Left ventricle myocardium superior (tissue), 1 donor: Measurements from ENCODE around the gene BCL2L13. TPM values are rescaled to one million over a fixed set of nuclear protein-coding genes. Genes with fewer than 3 reads are reported as not detected.
"Not testable (repeated sequence)": the region's sequence is repeated elsewhere in the genome, so short reads cannot be mapped to it uniquely, and the experiment has no call there.

Experiments used
- ATAC-seq: fragments of 200-7000 bp; cut with Tn5 transposase; one replicate; pipeline ENCODE4 v1.9.1; 2020; ENCODE audit warnings: mild to moderate bottlenecking, moderate library complexity
- DNase-seq: peaks from one replicate; pipeline ENCODE4 v3.0.0-alpha.2; 2020
- intact Hi-C: fragments of 100-400 bp; cut with micrococcal nuclease; formaldehyde crosslinking; loops from one replicate; pipeline ENCODE4 v1.11.0; 2022
- total RNA-seq: library from RNA; stranded (reverse); fragmentation: NEBNext Ultra II Directional; extraction: Animal tissue kit (Norgen Biotek cat#: 25700); gene quantifications from one replicate; pipeline ENCODE4 v1.2.1, GENCODE V29; 2021
- donor health status: DM: no; HTN: yes; CAD: no; lungs with severe emphysema.

Gene BCL2L13
- total RNA-seq, 1 donor from 2014 or later, result 92.9 TPM

GRCh38 chr22:17675584-17675983, 37.0 kb downstream of the BCL2L13 start:
- DNase-seq (no peak), ATAC-seq (no peak)
- intact Hi-C loops, result no loop called here

GRCh38 chr22:17678817-17679385, 40.3 kb downstream of the BCL2L13 start:
- intact Hi-C loops, result no loop called here
- no peak for ATAC-seq
- no peak for DNase-seq

- ATAC-seq (no peak), DNase-seq (no peak)
- intact Hi-C loops, result no loop called here
These were observed 45.7 kb downstream of the BCL2L13 start for GRCh38 chr22:17684245-17684644.

GRCh38 chr22:17692841-17693240, 54.3 kb downstream of the BCL2L13 start:
- DNase-seq (no peak), ATAC-seq (no peak)
- intact Hi-C loops, result no loop called here

- intact Hi-C loops, result no loop called here
- peak; percentile 66 for ATAC-seq
- DNase-seq, result no peak
These were observed 55.6 kb downstream of the BCL2L13 start for GRCh38 chr22:17694193-17694592.

GRCh38 chr22:17694752-17695151, 56.2 kb downstream of the BCL2L13 start:
- ATAC-seq (no peak), DNase-seq (no peak)
- intact Hi-C loops, result no loop called here

GRCh38 chr22:17695986-17696385, 57.4 kb downstream of the BCL2L13 start:
- ATAC-seq (no peak), DNase-seq (no peak)
- intact Hi-C loops, result no loop called here

- DNase-seq, intact Hi-C loops, ATAC-seq: not testable (repeated sequence)
These were observed 58.6 kb downstream of the BCL2L13 start for GRCh38 chr22:17697196-17697595.

GRCh38 chr22:17698276-17698675, 59.7 kb downstream of the BCL2L13 start:
- ATAC-seq, intact Hi-C loops, DNase-seq: not testable (repeated sequence)

GRCh38 chr22:17698948-17699347, 60.4 kb downstream of the BCL2L13 start:
- ATAC-seq (no peak), DNase-seq (no peak)
- intact Hi-C loops, result no loop called here

- intact Hi-C loops, result no loop called here
- no peak for ATAC-seq
These were observed 61.3 kb downstream of the BCL2L13 start for GRCh38 chr22:17699696-17700340.

GRCh38 chr22:17700778-17701177, 62.2 kb downstream of the BCL2L13 start:
- ATAC-seq (no peak), DNase-seq (no peak)
- intact Hi-C loops, result no loop called here

More at GRCh38 chr22:17699696-17700340, 61.3 kb downstream of the BCL2L13 start:
- DNase-seq, result no peak

GRCh38 chr22:17703811-17704210, 65.3 kb downstream of the BCL2L13 start:
- ATAC-seq (no peak), DNase-seq (no peak)
- intact Hi-C loops, result no loop called here

- ATAC-seq (peak; percentile 5), DNase-seq (no peak)
- intact Hi-C loops, result no loop called here
These were observed 67.0 kb downstream of the BCL2L13 start for GRCh38 chr22:17705546-17705945.

- DNase-seq (no peak), ATAC-seq (peak; percentile 95)
- intact Hi-C loops, result no loop called here
These were observed 67.7 kb downstream of the BCL2L13 start for GRCh38 chr22:17705951-17706900.

- peak; percentile 8 for ATAC-seq
- intact Hi-C loops, result no loop called here
These were observed 68.4 kb downstream of the BCL2L13 start for GRCh38 chr22:17706947-17707346.

GRCh38 chr22:17707526-17707925, 69.0 kb downstream of the BCL2L13 start:
- ATAC-seq, result no peak
- no peak for DNase-seq
- intact Hi-C loops, result no loop called here

More at GRCh38 chr22:17706947-17707346, 68.4 kb downstream of the BCL2L13 start:
- DNase-seq, result no peak

- intact Hi-C loops, result no loop called here
- no peak for DNase-seq
- ATAC-seq, result no peak
These were observed 71.5 kb downstream of the BCL2L13 start for GRCh38 chr22:17710023-17710422.

- ATAC-seq, result no peak
- no peak for DNase-seq
- intact Hi-C loops, result no loop called here
These were observed 73.9 kb downstream of the BCL2L13 start for GRCh38 chr22:17712441-17712840.

GRCh38 chr22:17716529-17716928, 78.0 kb downstream of the BCL2L13 start:
- DNase-seq (no peak), ATAC-seq (no peak)
- intact Hi-C loops, result no loop called here
